Osteoblast (primary cell): ENCODE data around the gene HNRNPA1. TPM values are rescaled to one million over a fixed set of nuclear protein-coding genes. Genes with fewer than 3 reads are reported as not detected.
A peak's percentile ranks its signal among the peaks of the same experiment; 100 is the strongest.

Source experiments
- DNase-seq: peaks from one replicate; pipeline ENCODE4 v3.0.0; 2011; ENCODE audit warnings: low spot score, mixed read lengths; ENCODE audit not compliant: insufficient read length; ENCODE audit errors: missing footprints
- H2AFZ ChIP-seq: 2 replicates; pipeline ENCODE4 v1.6.0; 2011; ENCODE audit warnings: mild to moderate bottlenecking, low read length
- H3K27ac ChIP-seq: 2 replicates; pipeline ENCODE4 v1.5.1; 2011; ENCODE audit warnings: mild to moderate bottlenecking, low read depth, low read length, moderate library complexity
- H3K27me3 ChIP-seq: 2 replicates; pipeline ENCODE4 v1.6.0; 2012; ENCODE audit warnings: mild to moderate bottlenecking, control low read depth, inconsistent platforms, low read length, moderate library complexity; ENCODE audit not compliant: insufficient read depth
- H3K36me3 ChIP-seq: 2 replicates; pipeline ENCODE4 v1.5.1; 2011; ENCODE audit warnings: mild to moderate bottlenecking, low read length, control low read depth, moderate library complexity; ENCODE audit not compliant: insufficient read depth
- H3K4me1 ChIP-seq: 2 replicates; pipeline ENCODE4 v1.5.1; 2011; ENCODE audit warnings: mild to moderate bottlenecking, low read length, control low read depth, moderate library complexity; ENCODE audit not compliant: insufficient read depth
- H3K4me2 ChIP-seq: 2 replicates; pipeline ENCODE4 v1.6.0; 2011; ENCODE audit warnings: mild to moderate bottlenecking, low read length; ENCODE audit not compliant: insufficient read depth
- H3K4me3 ChIP-seq: fragments of 200-600 bp; sonication (generic); 3 replicates; pipeline ENCODE4 v1.5.1; 2012; ENCODE audit warnings: mild to moderate bottlenecking, low read length, inconsistent platforms; ENCODE audit not compliant: insufficient read depth
- H3K79me2 ChIP-seq: 2 replicates; pipeline ENCODE4 v1.6.0; 2012; ENCODE audit warnings: mild to moderate bottlenecking, low read length, control low read depth, inconsistent platforms; ENCODE audit not compliant: insufficient read depth
- H3K9me3 ChIP-seq: 2 replicates; pipeline ENCODE4 v1.5.1; 2011; ENCODE audit warnings: low read depth, low read length, control low read depth
- H4K20me1 ChIP-seq: 2 replicates; pipeline ENCODE4 v1.6.0; 2012; ENCODE audit warnings: mild to moderate bottlenecking, low read length, control low read depth; ENCODE audit not compliant: insufficient read depth
- CTCF ChIP-seq: IDR thresholded peaks from 2 replicates; pipeline ENCODE4 v1.5.1; 2011; ENCODE audit warnings: mild to moderate bottlenecking, low read depth, low read length, moderate library complexity; ENCODE audit errors: extremely low read depth
- total RNA-seq: library from RNA; depleted of rRNA; stranded (reverse); fragments of >200 nt; gene quantifications from 2 replicates; pipeline ENCODE4 v1.2.3, GENCODE V29; 2012

HNRNPA1 gene
- total RNA-seq, 1 donor, result 217 TPM

- no peaks in the 10 kb centered on the region for H3K27me3 ChIP-seq
- H3K9me3 ChIP-seq, result no peaks in the 10 kb centered on the region
- H2AFZ ChIP-seq, result no peak overlapping the region
- no peak overlapping the region for H3K4me2 ChIP-seq
- no peak overlapping the region for H3K27ac ChIP-seq
- no peaks in the 10 kb centered on the region for H3K4me1 ChIP-seq
- H3K4me3 ChIP-seq, result no peak overlapping the region
- no peaks in the 10 kb centered on the region for H4K20me1 ChIP-seq
- DNase-seq, result peak; percentile 14
- H3K79me2 ChIP-seq, result peaks cover 4% of the 10 kb centered on the region
- TF ChIP-seq CTCF, result no peak
- H3K36me3 ChIP-seq, result peaks cover 47% of the 10 kb centered on the region
Observed at GRCh38 chr12:54239620-54240019, 40.9 kb upstream of the HNRNPA1 start.

DNA sequence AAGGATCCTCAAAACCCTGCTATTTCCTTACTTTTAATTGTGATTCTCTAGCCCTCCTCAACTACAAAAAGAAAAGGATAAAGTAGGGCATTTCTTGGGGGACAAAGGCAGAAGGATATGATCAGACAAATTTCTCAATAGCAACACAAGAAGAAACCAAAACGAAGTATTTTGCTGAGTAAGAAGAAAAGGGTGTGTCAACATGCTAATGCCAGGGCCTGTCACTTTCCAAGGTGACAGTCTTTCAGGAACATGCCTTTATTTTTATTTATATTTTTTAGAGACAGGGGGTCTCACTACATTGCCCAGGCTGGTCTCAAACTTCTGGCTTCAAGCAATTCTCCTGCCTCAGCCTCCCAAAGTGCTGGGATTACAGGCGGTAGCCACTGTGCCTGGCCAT lies 40.4 kb upstream of the HNRNPA1 start:
- peak; percentile 18 for DNase-seq
- H3K9me3 ChIP-seq, result no peaks in the 10 kb centered on the region
- H3K36me3 ChIP-seq, result peaks cover 52% of the 10 kb centered on the region
- H3K4me2 ChIP-seq, result no peak overlapping the region
- H2AFZ ChIP-seq, result no peak overlapping the region
- H3K4me1 ChIP-seq, result no peaks in the 10 kb centered on the region
- no peak overlapping the region for H3K4me3 ChIP-seq
- H3K27me3 ChIP-seq, result no peaks in the 10 kb centered on the region
- peaks cover 5% of the 10 kb centered on the region for H3K79me2 ChIP-seq
- no peak overlapping the region for H3K27ac ChIP-seq
- TF ChIP-seq CTCF, result no peak
- no peaks in the 10 kb centered on the region for H4K20me1 ChIP-seq

DNA sequence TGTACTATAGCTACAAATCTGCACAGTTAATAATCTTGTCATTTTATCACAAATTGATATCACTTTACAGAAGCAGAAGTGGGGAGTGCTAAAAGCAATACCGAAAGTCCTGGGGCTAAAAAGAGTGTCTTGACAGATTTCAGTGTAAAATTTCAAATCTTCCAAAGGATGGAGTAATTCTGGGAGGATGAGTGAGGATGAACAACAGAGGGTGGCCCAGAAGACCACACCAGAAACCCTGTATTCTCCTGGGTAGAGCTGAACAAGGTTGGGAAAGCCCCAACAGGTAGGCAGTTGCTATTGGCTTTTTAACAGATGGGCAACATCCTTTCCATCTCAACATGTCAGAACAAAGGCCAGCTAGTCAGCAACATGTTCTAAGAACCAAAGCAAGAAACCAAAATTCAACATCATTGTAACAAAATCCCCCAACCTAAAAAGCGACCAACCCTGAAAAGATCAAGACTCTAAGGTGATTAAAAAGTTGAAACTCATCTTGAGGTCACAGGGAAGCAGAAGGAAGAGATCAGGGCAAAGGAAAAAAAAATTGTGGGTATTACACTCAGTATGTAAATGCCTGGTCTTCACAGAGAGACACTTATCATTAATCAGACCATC lies 39.4 kb upstream of the HNRNPA1 start:
- H3K4me1 ChIP-seq, result no peaks in the 10 kb centered on the region
- no peaks in the 10 kb centered on the region for H4K20me1 ChIP-seq
- H3K27me3 ChIP-seq, result no peaks in the 10 kb centered on the region
- no peaks in the 10 kb centered on the region for H3K9me3 ChIP-seq
- no peak overlapping the region for H2AFZ ChIP-seq
- H3K79me2 ChIP-seq, result peaks cover 9% of the 10 kb centered on the region
- no peak for DNase-seq
- H3K27ac ChIP-seq, result no peak overlapping the region
- H3K36me3 ChIP-seq, result peaks cover 59% of the 10 kb centered on the region
- no peak overlapping the region for H3K4me3 ChIP-seq
- H3K4me2 ChIP-seq, result no peak overlapping the region
- TF ChIP-seq CTCF, result no peak

GRCh38 chr12:54246011-54246641 lies 34.4 kb upstream of the HNRNPA1 start:
- H3K4me1 ChIP-seq, result no peaks in the 10 kb centered on the region
- H3K4me2 ChIP-seq, result no peak overlapping the region
- peak; percentile 54 for DNase-seq
- H3K9me3 ChIP-seq, result no peaks in the 10 kb centered on the region
- no peak overlapping the region for H2AFZ ChIP-seq
- no peaks in the 10 kb centered on the region for H3K27me3 ChIP-seq
- no peak overlapping the region for H3K27ac ChIP-seq
- H3K36me3 ChIP-seq, result peaks cover 65% of the 10 kb centered on the region
- H3K4me3 ChIP-seq, result no peak overlapping the region
- peaks cover 23% of the 10 kb centered on the region for H3K79me2 ChIP-seq
- no peaks in the 10 kb centered on the region for H4K20me1 ChIP-seq
- no peak for TF ChIP-seq CTCF
